ENCODE results near the gene SUCO. TPM values are rescaled to one million over a fixed set of nuclear protein-coding genes. Genes with fewer than 3 reads are reported as not detected.
"Not testable (repeated sequence)": the region's sequence is repeated elsewhere in the genome, so short reads cannot be mapped to it uniquely, and the experiment has no call there.

SUCO gene
- total RNA-seq, 1 experiment from 2014 or later: 32.9 TPM

GRCh38 chr1:172492421-172492820 is 40.5 kb upstream of the SUCO start:
- Histone ChIP-seq H3K27ac (ENCODE audit: low read depth, low read length, poor library complexity, severe bottlenecking) (no peak overlapping the region), H3K4me3 (ENCODE audit: low read depth, low read length, poor library complexity, severe bottlenecking) (no peak overlapping the region), H3K9me3 (ENCODE audit: low read depth, low read length, poor library complexity, severe bottlenecking) (no peaks in the 10 kb centered on the region), H3K4me1 (ENCODE audit: insufficient read depth, low read length, poor library complexity, severe bottlenecking) (peaks cover 5% of the 10 kb centered on the region), H3K27me3 (replicated peaks; ENCODE audit: insufficient read depth, low read depth, low read length, poor library complexity) (peaks cover 3% of the 10 kb centered on the region), H3K36me3 (ENCODE audit: insufficient read depth, low read length, poor library complexity, severe bottlenecking) (no peaks in the 10 kb centered on the region)
- intact Hi-C loops (cut with micrococcal nuclease; ENCODE audit: unreplicated experiment): no loop called here
- TF ChIP-seq EZH2 (IDR thresholded peaks at IDR 0.05; ENCODE audit: borderline replicate concordance, low read depth, low read length, poor library complexity, severe bottlenecking): no peak
- TF ChIP-seq, protein P1, sequence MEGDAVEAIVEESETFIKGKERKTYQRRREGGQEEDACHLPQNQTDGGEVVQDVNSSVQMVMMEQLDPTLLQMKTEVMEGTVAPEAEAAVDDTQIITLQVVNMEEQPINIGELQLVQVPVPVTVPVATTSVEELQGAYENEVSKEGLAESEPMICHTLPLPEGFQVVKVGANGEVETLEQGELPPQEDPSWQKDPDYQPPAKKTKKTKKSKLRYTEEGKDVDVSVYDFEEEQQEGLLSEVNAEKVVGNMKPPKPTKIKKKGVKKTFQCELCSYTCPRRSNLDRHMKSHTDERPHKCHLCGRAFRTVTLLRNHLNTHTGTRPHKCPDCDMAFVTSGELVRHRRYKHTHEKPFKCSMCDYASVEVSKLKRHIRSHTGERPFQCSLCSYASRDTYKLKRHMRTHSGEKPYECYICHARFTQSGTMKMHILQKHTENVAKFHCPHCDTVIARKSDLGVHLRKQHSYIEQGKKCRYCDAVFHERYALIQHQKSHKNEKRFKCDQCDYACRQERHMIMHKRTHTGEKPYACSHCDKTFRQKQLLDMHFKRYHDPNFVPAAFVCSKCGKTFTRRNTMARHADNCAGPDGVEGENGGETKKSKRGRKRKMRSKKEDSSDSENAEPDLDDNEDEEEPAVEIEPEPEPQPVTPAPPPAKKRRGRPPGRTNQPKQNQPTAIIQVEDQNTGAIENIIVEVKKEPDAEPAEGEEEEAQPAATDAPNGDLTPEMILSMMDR (conservative IDR thresholded peaks at IDR 0.05; ENCODE audit: low read depth, low read length): no peak
- POLR2A ChIA-PET (ENCODE audit: low non-redundant PET): no interaction called here
- CTCF ChIA-PET: no interaction called here
- BruUV-seq (replicated peaks): no TSS peak
- no peak for DNase-seq (ENCODE audit: low spot score)

DNA sequence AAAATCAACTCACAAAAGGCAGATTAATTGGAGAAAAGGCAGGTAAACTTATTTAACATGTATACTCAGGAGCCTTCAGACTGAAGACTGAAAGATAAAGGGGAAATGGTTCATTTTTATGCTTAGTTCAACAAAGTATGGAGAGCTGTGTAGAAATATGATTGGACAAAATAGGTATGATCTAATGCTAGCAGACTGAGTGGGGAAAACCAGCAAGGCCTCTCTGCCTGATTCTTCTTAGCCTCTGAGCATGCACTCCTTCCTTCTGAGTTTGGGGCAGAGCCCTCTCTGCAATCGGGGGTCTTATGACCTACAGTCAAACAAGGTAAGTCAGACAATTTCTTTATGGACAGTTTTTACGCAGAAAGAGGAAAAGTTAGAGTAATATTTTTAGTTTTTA is 38.8 kb upstream of the SUCO start:
- intact Hi-C loops (cut with micrococcal nuclease; ENCODE audit: unreplicated experiment): no loop called here
- H3K27ac ChIP-seq (ENCODE audit: low read depth, low read length, poor library complexity, severe bottlenecking): no peak overlapping the region
- no peaks in the 10 kb centered on the region for H3K27me3 ChIP-seq (replicated peaks; ENCODE audit: insufficient read depth, low read depth, low read length, poor library complexity)
- POLR2A ChIA-PET (ENCODE audit: low non-redundant PET): no interaction called here
- CTCF ChIA-PET: no interaction called here
- H3K4me3 ChIP-seq (ENCODE audit: low read depth, low read length, poor library complexity, severe bottlenecking): no peak overlapping the region
- no peaks in the 10 kb centered on the region for H3K36me3 ChIP-seq (ENCODE audit: insufficient read depth, low read length, poor library complexity, severe bottlenecking)
- no peak for DNase-seq (ENCODE audit: low spot score)
- peaks cover 5% of the 10 kb centered on the region for H3K4me1 ChIP-seq (ENCODE audit: insufficient read depth, low read length, poor library complexity, severe bottlenecking)
- H3K9me3 ChIP-seq (ENCODE audit: low read depth, low read length, poor library complexity, severe bottlenecking): no peaks in the 10 kb centered on the region
- TF ChIP-seq, protein P1 (conservative IDR thresholded peaks at IDR 0.05; ENCODE audit: low read depth, low read length): no peak
- TF ChIP-seq EZH2 (IDR thresholded peaks at IDR 0.05; ENCODE audit: borderline replicate concordance, low read depth, low read length, poor library complexity, severe bottlenecking): no peak
- BruUV-seq (replicated peaks): no TSS peak

DNA sequence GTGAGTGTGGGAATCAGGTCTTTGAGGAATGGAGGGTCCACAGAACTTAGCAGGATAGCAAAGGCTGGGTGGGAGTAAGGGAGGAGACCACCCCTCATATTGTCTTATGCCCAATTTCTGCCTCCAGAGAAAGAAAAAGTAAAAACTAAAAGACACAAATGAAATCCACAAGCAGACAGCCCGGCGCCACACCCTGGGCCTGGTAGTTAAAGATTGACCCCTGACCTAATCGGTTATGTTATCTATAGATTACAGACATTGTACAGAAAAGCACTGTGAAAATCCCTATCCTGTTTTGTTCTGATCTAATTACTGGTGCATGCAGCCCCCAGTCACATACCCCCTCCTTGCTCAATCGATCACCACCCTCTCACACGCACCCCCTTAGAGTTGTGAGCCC is 36.8 kb upstream of the SUCO start:
- H3K4me3 ChIP-seq (ENCODE audit: low read depth, low read length, poor library complexity, severe bottlenecking); H3K27ac ChIP-seq (ENCODE audit: low read depth, low read length, poor library complexity, severe bottlenecking); CTCF ChIA-PET; BruUV-seq (replicated peaks); H3K9me3 ChIP-seq (ENCODE audit: low read depth, low read length, poor library complexity, severe bottlenecking); H3K27me3 ChIP-seq (replicated peaks; ENCODE audit: insufficient read depth, low read depth, low read length, poor library complexity); POLR2A ChIA-PET (ENCODE audit: low non-redundant PET); intact Hi-C loops (cut with micrococcal nuclease; ENCODE audit: unreplicated experiment); H3K36me3 ChIP-seq (ENCODE audit: insufficient read depth, low read length, poor library complexity, severe bottlenecking); DNase-seq (ENCODE audit: low spot score); H3K4me1 ChIP-seq (ENCODE audit: insufficient read depth, low read length, poor library complexity, severe bottlenecking): not testable (repeated sequence)

- Histone ChIP-seq H3K9me3 (ENCODE audit: low read depth, low read length, poor library complexity, severe bottlenecking) (no peaks in the 10 kb centered on the region), H3K27ac (ENCODE audit: low read depth, low read length, poor library complexity, severe bottlenecking) (no peak overlapping the region), H3K4me3 (ENCODE audit: low read depth, low read length, poor library complexity, severe bottlenecking) (no peak overlapping the region), H3K4me1 (ENCODE audit: insufficient read depth, low read length, poor library complexity, severe bottlenecking) (peaks cover 5% of the 10 kb centered on the region), H3K36me3 (ENCODE audit: insufficient read depth, low read length, poor library complexity, severe bottlenecking) (no peaks in the 10 kb centered on the region), H3K27me3 (replicated peaks; ENCODE audit: insufficient read depth, low read depth, low read length, poor library complexity) (no peaks in the 10 kb centered on the region)
- CTCF ChIA-PET: no interaction called here
- TF ChIP-seq, protein P1 (conservative IDR thresholded peaks at IDR 0.05; ENCODE audit: low read depth, low read length): no peak
- no peak for TF ChIP-seq EZH2 (IDR thresholded peaks at IDR 0.05; ENCODE audit: borderline replicate concordance, low read depth, low read length, poor library complexity, severe bottlenecking)
- intact Hi-C loops (cut with micrococcal nuclease; ENCODE audit: unreplicated experiment): no loop called here
- BruUV-seq (replicated peaks): no TSS peak
- DNase-seq (ENCODE audit: low spot score): no peak
- POLR2A ChIA-PET (ENCODE audit: low non-redundant PET): no interaction called here
Measured at GRCh38 chr1:172496678-172497077, 36.3 kb upstream of the SUCO start.
